ENCODE data around the gene IL1RL2. TPM values are rescaled to one million over a fixed set of nuclear protein-coding genes. Genes with fewer than 3 reads are reported as not detected.

The IL1RL2 gene
- total and polyA plus RNA-seq, 4 donors: 0.98 to 2.0 (median 1.3) TPM

DNA sequence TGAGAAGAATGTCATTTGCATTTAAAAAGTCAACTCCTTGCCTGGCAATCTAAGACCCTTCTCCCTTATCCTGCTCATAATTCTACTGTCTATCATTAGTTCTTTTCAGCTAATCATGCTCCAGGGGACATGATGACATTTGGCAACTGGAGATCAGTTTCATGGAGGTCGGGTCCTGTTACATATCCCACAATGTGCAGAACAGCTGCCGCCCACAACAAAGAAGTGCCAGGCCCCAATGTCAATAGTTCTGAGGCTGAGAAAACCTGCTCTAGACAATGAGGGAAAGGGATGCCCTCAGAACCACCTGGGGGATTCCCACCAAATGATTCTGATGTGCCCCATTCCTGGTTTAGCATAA is 71.2 kb downstream of the IL1RL2 start:
- H3K27me3 ChIP-seq (ENCODE audit: control insufficient read depth in 4 of 4, insufficient read depth in 4 of 4, low read length in 3 of 4): peaks cover 0 to 3% (median 0%) of the 10 kb centered on the region in 4 donors
- H3K4me3 ChIP-seq (ENCODE audit: low read depth in 1 of 3, low read length in 3 of 3): no peak overlapping the region
- no peaks in the 10 kb centered on the region for H3K36me3 ChIP-seq (ENCODE audit: control insufficient read depth in 4 of 4, insufficient read depth in 3 of 4, low read depth in 1 of 4, low read length in 3 of 4)
- WGBS: 92% methylated on average over 2 of the region's 2 CpGs
- H3K27ac ChIP-seq (ENCODE audit: low read depth in 1 of 2, low read length in 2 of 2): no peak overlapping the region
- no peaks in the 10 kb centered on the region for H3K4me1 ChIP-seq (ENCODE audit: control insufficient read depth in 4 of 4, insufficient read depth in 4 of 4, low read length in 3 of 4)
- no peak for DNase-seq (ENCODE audit: low spot score)
- H3K9ac ChIP-seq (ENCODE audit: low read depth in 1 of 2, low read length in 2 of 2): no peak overlapping the region
- H3K9me3 ChIP-seq (ENCODE audit: control insufficient read depth in 4 of 4, low read length in 3 of 4): no peaks in the 10 kb centered on the region
- TF ChIP-seq, protein P1, sequence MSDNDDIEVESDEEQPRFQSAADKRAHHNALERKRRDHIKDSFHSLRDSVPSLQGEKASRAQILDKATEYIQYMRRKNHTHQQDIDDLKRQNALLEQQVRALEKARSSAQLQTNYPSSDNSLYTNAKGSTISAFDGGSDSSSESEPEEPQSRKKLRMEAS (IDR thresholded peaks at IDR 0.05): no peak
- TF ChIP-seq HNF4G (IDR thresholded peaks at IDR 0.05): no peak
- no peak for TF ChIP-seq YY1 (IDR thresholded peaks at IDR 0.05)
- TF ChIP-seq, protein P2, sequence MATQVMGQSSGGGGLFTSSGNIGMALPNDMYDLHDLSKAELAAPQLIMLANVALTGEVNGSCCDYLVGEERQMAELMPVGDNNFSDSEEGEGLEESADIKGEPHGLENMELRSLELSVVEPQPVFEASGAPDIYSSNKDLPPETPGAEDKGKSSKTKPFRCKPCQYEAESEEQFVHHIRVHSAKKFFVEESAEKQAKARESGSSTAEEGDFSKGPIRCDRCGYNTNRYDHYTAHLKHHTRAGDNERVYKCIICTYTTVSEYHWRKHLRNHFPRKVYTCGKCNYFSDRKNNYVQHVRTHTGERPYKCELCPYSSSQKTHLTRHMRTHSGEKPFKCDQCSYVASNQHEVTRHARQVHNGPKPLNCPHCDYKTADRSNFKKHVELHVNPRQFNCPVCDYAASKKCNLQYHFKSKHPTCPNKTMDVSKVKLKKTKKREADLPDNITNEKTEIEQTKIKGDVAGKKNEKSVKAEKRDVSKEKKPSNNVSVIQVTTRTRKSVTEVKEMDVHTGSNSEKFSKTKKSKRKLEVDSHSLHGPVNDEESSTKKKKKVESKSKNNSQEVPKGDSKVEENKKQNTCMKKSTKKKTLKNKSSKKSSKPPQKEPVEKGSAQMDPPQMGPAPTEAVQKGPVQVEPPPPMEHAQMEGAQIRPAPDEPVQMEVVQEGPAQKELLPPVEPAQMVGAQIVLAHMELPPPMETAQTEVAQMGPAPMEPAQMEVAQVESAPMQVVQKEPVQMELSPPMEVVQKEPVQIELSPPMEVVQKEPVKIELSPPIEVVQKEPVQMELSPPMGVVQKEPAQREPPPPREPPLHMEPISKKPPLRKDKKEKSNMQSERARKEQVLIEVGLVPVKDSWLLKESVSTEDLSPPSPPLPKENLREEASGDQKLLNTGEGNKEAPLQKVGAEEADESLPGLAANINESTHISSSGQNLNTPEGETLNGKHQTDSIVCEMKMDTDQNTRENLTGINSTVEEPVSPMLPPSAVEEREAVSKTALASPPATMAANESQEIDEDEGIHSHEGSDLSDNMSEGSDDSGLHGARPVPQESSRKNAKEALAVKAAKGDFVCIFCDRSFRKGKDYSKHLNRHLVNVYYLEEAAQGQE (IDR thresholded peaks at IDR 0.05): no peak
- TF ChIP-seq, protein P3, sequence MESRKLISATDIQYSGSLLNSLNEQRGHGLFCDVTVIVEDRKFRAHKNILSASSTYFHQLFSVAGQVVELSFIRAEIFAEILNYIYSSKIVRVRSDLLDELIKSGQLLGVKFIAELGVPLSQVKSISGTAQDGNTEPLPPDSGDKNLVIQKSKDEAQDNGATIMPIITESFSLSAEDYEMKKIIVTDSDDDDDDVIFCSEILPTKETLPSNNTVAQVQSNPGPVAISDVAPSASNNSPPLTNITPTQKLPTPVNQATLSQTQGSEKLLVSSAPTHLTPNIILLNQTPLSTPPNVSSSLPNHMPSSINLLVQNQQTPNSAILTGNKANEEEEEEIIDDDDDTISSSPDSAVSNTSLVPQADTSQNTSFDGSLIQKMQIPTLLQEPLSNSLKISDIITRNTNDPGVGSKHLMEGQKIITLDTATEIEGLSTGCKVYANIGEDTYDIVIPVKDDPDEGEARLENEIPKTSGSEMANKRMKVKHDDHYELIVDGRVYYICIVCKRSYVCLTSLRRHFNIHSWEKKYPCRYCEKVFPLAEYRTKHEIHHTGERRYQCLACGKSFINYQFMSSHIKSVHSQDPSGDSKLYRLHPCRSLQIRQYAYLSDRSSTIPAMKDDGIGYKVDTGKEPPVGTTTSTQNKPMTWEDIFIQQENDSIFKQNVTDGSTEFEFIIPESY (IDR thresholded peaks at IDR 0.05): no peak
- no peak for TF ChIP-seq GABPA (IDR thresholded peaks at IDR 0.05 in 1 of 2, conservative IDR thresholded peaks at IDR 0.05 in 1 of 2)
- TF ChIP-seq SP1 (IDR thresholded peaks at IDR 0.05): no peak
- TF ChIP-seq, protein P4, sequence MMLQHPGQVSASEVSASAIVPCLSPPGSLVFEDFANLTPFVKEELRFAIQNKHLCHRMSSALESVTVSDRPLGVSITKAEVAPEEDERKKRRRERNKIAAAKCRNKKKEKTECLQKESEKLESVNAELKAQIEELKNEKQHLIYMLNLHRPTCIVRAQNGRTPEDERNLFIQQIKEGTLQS (IDR thresholded peaks at IDR 0.05): no peak
- TF ChIP-seq EGR1 (IDR thresholded peaks at IDR 0.05; ENCODE audit: low read depth in 2 of 2): no peak
- no peak for TF ChIP-seq FOXA2 (IDR thresholded peaks at IDR 0.05)
- TF ChIP-seq, protein P5, sequence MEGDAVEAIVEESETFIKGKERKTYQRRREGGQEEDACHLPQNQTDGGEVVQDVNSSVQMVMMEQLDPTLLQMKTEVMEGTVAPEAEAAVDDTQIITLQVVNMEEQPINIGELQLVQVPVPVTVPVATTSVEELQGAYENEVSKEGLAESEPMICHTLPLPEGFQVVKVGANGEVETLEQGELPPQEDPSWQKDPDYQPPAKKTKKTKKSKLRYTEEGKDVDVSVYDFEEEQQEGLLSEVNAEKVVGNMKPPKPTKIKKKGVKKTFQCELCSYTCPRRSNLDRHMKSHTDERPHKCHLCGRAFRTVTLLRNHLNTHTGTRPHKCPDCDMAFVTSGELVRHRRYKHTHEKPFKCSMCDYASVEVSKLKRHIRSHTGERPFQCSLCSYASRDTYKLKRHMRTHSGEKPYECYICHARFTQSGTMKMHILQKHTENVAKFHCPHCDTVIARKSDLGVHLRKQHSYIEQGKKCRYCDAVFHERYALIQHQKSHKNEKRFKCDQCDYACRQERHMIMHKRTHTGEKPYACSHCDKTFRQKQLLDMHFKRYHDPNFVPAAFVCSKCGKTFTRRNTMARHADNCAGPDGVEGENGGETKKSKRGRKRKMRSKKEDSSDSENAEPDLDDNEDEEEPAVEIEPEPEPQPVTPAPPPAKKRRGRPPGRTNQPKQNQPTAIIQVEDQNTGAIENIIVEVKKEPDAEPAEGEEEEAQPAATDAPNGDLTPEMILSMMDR (IDR thresholded peaks at IDR 0.05; ENCODE audit: low read depth, low read length, missing input control): no peak
- no peak for TF ChIP-seq FOXA1 (IDR thresholded peaks at IDR 0.05)
- no peak for TF ChIP-seq TAF1 (conservative IDR thresholded peaks at IDR 0.05)

DNA sequence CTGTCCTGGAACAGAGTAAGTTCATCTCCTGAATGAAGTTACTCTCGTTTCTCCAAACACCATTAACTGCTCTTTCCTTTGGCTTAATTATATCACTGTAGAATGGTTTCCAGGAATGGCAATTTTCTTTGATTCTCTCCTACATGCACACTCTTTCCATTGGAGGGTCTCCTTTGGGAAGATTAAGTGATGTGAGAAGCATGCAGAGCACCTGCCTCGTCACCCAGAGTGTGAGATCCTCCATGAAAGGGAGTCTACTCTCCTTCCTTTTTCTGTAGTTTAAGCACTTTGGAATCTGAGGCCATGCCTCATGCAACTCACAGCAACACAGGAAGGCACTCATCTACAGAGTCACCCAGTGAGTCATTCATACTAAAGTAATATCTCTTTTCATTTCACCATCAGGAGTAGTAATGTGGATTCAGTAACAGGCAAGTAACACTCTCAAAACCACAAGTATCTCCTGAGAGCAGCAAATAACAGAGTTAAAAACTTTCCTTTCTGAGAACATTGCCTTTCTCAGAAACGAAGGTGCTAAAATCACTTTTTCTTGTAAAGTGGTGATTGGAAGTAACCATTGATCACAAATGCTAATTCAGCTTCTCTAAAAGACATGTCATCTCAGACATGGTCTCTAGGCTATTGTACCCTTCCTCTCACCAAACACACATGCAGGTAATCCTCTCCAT is 71.7 kb downstream of the IL1RL2 start:
- H3K4me1 ChIP-seq (ENCODE audit: control insufficient read depth in 4 of 4, insufficient read depth in 4 of 4, low read length in 3 of 4): no peaks in the 10 kb centered on the region
- no peak for TF ChIP-seq HNF4G (IDR thresholded peaks at IDR 0.05)
- TF ChIP-seq, protein P2 (IDR thresholded peaks at IDR 0.05): no peak
- TF ChIP-seq RAD21 (IDR thresholded peaks at IDR 0.05): no peak
- TF ChIP-seq, protein P4 (IDR thresholded peaks at IDR 0.05): no peak
- TF ChIP-seq GABPA (IDR thresholded peaks at IDR 0.05 in 1 of 2, conservative IDR thresholded peaks at IDR 0.05 in 1 of 2): no peak
- no peak for TF ChIP-seq NR2F2 (IDR thresholded peaks at IDR 0.05)
- peaks cover 0 to 3% (median 0%) of the 10 kb centered on the region in 4 donors for H3K27me3 ChIP-seq (ENCODE audit: control insufficient read depth in 4 of 4, insufficient read depth in 4 of 4, low read length in 3 of 4)

More for the DNA sequence above, 71.7 kb downstream of the IL1RL2 start:
- Histone ChIP-seq H3K36me3 (ENCODE audit: control insufficient read depth in 4 of 4, insufficient read depth in 3 of 4, low read depth in 1 of 4, low read length in 3 of 4) (no peaks in the 10 kb centered on the region), H3K9me3 (ENCODE audit: control insufficient read depth in 4 of 4, low read length in 3 of 4) (no peaks in the 10 kb centered on the region), H3K9ac (ENCODE audit: low read depth in 1 of 2, low read length in 2 of 2) (no peak overlapping the region), H3K27ac (ENCODE audit: low read depth in 1 of 2, low read length in 2 of 2) (no peak overlapping the region), H3K4me3 (ENCODE audit: low read depth in 1 of 3, low read length in 3 of 3) (no peak overlapping the region)
- 91% methylated on average over 3 of the region's 3 CpGs for WGBS
- DNase-seq (ENCODE audit: low spot score): no peak
